Activated CD8-positive, alpha-beta memory T cell treated with anti-CD3 and anti-CD28 coated beads for 48 hours (primary cell): ENCODE measurements around the gene TTLL1.
A peak's percentile ranks its signal among the peaks of the same experiment; 100 is the strongest.

Source experiments
- DNase-seq, 3 experiments: peaks; one replicate each; pipeline ENCODE4 v3.0.0-alpha.2; 2020; ENCODE audit warnings: low read depth in 2 of 3, low spot score in 2 of 3

TTLL1 gene

DNA sequence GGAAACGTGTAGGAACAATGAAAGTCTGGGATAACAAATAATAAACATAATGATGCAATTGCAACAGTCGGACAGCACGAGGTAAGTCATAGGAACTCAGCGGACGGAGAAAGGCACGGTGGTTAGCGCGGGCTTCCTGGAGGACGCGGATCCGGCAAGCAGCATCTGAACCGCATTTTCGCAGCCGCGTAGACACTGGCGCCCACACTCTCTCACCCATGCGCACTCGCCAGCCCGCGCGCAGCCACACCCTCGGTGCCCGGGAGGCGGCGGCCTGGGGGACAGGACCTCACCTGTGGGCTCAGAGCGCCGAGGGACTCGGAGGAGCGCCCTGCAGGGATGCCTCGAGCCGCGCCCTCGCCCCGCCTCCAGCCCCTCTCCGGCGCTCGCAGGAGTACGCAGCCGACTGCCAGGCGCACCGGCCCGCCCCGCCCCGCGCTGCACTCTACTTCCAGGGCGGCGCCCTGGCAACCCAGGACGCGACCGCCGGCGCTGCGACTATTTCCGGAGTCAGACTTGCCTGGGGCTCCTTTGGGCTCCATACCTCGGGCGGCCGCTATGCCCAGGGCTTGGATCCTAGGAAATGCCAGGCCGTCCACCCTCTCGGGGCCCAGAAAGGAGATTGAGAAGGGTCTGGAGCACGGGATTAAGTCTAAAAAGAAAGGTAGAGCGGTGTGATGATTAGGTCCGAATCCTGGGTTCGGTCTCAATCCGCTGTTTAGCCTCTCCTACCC is at the start of gene TTLL1:
TTLL1 (minus strand) TSS at position 408 of the 734 bp plus-strand sequence. CDS start 13,805 bp downstream, outside the sequence.
- DNase-seq = peak; percentile 77 to 82 (median 77)

GRCh38 chr22:43136801-43137200 is 47.6 kb upstream of the TTLL1 start:
- no peak for DNase-seq

- DNase-seq = no peak
Measured at GRCh38 chr22:43136255-43136654, 47.1 kb upstream of the TTLL1 start.

DNA sequence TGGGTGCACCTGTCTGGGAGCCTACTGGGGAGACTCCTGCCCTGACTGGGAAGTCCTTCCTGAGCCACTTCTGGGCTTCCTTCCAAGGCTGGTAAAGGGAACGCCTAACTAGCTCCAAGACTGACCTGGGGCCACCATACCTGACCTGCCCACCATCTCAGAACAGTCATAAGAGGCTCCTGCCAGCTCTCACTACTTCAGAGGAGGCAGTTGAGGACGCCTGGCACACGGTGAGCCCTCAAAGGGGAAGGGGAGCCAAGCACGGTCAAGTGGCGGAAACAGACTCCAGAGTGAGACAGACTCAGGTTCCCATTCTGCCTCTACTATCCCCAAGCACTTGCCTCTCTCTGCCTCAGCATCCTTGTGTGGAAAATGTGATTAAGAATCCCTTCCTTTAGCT is 46.4 kb upstream of the TTLL1 start:
- DNase-seq = no peak

DNA sequence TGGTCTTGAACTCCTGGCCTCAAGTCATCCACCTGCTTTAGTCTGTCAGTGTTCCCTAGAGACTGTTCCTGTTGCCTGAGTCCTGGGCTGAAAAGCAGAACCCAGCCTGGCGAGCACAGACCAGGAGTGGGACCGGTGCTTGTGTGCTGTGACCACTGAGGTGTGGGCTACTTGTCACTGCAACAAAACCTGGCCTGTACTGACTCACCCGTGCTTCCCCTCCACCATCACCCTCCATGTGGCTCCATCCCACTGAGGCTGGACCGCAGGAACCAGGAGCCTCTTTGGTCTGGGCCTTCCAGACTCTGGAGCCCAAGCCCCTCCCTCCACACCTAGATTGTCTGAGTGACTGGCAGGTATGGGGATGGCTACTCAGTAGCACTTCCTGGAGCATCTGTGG is 45.4 kb upstream of the TTLL1 start:
- no peak for DNase-seq

GRCh38 chr22:43133401-43133800 is 44.2 kb upstream of the TTLL1 start:
- DNase-seq = no peak

GRCh38 chr22:43131773-43132501 is 42.7 kb upstream of the TTLL1 start:
- DNase-seq = no peak

DNA sequence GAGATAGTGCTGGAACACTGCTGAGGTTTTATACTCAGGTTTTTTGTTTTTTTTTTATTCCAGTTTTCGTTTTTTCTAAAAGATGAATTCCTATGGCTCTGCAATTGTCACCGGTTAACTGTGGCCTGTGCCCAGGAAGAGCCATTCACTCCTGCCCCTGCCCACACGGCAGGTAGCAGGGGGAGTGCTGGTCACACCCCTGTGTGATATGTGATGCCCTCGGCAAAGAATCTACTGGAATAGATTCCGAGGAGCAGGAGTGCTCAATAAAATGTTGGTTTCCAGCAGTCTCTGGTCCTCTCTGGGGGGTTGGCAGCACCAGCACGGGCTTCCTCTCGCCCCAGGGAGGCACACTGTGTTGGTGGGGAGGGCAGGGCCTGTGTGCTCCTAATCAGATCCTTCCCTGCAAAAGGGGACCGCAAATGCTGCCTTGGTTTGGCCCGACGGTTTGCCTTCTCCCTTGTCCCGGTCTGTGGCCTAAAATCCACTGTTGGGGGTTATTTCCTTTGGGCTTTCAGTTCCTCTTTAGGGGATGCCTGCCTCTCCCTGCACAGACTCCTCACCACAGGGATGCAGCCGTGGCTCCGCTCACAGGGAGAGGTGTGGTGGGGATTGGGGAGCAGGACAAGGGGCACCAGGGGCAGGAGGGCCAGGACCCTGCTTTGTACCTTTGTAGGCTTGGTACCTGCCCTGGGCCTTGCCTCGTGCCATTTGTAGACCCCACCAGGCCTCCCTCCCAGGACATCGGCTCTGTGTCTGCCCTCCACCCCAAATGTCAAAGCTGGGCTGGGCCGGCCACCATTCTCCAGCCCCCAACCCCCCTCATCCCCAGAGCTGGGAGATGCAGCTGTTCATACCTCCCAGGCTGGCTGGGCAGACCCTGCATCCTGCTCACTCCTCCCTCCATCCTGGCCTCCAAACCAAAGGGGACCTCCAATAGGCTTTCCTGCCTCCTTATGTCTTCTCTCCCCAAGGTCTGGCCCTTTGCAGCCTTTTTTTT is 40.5 kb upstream of the TTLL1 start:
- no peak for DNase-seq

DNA sequence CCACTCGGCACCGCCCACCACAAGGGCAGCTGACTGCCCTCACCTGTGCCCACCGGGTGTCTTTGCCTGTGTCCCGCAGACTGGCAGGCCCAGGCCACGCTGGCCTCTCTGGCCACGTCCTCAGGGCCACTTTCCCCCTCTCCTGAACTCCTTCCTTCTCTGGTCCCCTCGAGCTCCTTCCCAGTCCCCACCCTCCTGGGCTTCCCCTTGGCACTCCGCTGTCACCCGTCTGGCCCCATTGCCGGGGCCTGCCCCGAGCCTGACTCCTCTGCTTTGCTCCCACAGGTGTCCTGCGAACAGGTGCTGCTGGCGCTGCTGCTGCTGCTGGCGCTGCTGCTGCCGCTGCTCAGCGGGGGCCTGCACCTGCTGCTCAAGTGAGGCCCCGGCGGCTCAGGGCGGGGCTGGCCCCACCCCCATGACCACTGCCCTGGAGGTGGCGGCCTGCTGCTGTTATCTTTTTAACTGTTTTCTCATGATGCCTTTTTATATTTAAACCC is 39.8 kb upstream of the TTLL1 start:
- DNase-seq = no peak

DNA sequence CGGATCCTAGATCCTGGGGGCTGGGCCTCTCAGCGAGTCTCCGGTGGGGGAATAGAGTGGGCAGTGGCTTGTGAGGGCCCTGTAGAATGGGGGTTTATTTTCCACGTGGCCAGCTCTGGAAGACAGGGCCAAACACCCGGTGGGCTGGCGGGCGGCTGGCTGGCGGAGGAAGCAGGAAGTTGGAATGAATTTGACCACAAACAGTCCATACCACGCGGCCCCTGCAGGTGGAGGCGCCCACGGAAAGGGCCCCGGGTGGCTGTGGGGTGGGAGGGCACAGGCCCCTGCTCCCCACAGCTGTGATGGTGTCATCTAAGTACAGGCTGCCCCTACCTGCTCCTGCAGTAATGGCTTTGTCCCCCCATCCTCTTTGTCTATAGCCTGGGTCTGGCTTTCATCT is 38.9 kb upstream of the TTLL1 start:
- DNase-seq = no peak

- no peak for DNase-seq
Measured at GRCh38 chr22:43127166-43127908, 38.1 kb upstream of the TTLL1 start.

DNA sequence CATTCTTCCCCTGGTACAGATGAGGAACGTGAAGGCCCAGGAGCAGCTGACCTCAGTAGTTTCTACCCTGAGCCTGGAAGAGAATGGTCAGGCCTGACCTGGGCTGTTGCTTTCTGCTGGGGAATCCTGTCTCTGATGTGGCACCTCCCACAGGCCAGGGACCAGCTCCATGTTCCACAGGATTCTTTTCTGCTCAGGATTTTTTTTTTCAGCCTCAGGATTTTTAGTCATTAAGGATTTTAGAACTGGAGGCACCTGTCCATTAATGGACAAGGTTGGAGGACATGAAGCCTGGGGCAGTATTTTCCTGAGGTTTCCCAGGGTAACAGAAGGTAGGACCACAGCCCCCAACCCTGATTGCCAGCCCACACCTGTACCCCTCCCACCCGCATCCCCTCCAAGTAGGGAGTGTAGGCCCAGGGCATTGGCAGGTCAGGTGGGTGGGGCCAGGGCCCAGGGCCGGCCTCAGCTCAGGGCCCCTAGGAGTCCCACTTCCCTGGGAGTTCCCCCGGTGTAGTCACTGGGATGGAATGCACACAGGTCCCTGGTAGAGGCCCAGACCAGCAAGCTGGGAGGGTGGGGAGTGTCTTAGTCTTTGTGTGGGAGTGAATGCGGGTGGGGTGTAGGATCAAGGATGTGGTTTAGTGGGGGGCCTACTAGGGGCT is 37.4 kb upstream of the TTLL1 start:
- DNase-seq = no peak

DNA sequence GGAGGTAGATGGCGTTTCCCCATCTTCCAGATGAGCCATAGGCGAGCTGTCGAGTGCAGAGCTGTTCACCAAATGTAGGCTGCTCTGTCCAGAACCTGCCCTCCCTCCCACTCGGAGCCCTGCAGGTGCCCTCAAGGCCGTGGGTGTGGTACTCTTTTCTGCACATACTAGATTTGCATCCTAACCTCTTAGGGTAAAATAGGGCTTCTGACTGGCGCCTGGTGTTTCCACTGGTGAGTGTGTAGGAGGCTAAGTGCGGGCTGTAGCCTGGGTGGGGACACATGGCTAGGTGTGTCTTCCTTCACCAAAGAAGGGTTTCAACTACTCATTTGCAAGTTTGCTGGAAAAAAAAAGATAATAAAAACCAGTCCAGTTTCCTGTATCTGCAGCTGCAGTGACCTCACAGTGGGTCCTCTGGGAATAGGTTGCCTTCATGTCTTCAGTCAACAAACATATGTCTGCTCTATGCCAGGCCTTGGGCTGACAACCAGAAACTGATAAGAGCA is 29.8 kb upstream of the TTLL1 start:
- no peak for DNase-seq

- no peak for DNase-seq
Measured at GRCh38 chr22:43118024-43118849, 29.0 kb upstream of the TTLL1 start.

GRCh38 chr22:43116932-43117331 is 27.7 kb upstream of the TTLL1 start:
- DNase-seq = no peak

DNA sequence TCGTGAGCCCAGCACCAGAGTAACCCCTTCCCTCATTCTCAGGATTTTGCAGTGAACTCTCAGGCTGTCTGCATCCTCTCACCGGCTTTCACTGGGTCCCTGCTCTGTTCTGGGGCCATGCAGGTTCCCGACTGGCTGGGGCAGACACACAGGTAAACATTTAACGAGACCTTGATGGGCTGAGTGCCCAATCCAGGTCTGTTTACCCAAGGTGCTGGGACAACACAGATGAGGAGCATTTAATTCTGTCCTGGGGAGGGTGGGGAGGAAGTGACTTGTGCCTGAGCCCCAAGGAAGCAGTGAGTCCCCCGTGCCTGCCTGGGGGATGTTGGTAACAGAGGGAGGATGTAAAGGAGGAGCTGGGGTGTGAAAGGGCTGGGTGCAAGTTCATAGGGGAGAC is 25.8 kb upstream of the TTLL1 start:
- no peak for DNase-seq

- DNase-seq = no peak
Measured at GRCh38 chr22:43113526-43114251, 24.5 kb upstream of the TTLL1 start.

DNA sequence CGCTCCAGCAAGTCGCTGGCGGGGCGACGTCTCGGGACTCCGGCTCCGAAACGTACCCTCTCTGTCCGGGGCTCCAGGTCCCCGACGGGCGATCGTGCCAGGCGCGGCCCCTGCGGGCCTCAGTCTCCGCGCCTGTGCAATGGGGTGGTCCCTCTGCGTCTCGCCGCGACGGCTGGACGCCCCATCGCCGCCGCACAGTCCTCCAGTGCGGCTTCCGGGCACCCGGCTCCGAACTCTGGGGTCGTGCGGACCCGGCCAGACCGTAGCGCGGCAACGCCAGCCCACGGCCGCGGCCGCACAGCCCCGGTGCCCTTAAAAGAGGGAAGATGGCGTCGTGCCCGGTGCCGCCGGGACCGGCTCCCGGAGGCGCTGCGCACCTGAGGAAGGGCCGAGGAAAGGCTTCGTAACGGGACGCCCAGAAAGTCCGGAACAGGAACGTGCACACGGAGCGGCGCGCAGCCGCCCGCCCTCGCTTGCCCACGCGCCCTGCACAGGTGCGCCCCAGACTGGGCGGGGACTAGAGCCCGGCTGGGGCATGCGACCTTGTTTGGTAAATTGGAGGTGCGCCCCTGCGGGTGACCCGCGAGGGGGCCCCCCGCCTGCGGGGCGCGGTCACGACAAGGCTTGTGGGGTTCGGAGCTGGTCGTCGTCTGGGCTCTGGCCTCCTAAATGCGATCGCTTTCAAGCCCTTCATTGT is 21.9 kb upstream of the TTLL1 start:
- peak in 1 of 3 experiments; percentile 14 for DNase-seq
